ACHN (cell line): Measurements from ENCODE around the gene EXOSC6.
"Not testable (repeated sequence)": the region's sequence is repeated elsewhere in the genome, so short reads cannot be mapped to it uniquely, and the experiment has no call there.

Source experiments
- DNase-seq: peaks from one replicate; pipeline ENCODE4 v3.0.0-alpha.2; 2015
- in situ Hi-C: cut with HindIII; loops from 2 replicates; pipeline ENCODE4 v1.10.0; 2017; ENCODE audit warnings: low sequenced_read_pairs, low pct_ligation_motif_present, low pct_unique_long_range_greater_than_20kb

Gene EXOSC6

GRCh38 chr16:70206382-70206781, 45.4 kb downstream of the EXOSC6 start:
- DNase-seq, in situ Hi-C loops: not testable (repeated sequence)

DNA sequence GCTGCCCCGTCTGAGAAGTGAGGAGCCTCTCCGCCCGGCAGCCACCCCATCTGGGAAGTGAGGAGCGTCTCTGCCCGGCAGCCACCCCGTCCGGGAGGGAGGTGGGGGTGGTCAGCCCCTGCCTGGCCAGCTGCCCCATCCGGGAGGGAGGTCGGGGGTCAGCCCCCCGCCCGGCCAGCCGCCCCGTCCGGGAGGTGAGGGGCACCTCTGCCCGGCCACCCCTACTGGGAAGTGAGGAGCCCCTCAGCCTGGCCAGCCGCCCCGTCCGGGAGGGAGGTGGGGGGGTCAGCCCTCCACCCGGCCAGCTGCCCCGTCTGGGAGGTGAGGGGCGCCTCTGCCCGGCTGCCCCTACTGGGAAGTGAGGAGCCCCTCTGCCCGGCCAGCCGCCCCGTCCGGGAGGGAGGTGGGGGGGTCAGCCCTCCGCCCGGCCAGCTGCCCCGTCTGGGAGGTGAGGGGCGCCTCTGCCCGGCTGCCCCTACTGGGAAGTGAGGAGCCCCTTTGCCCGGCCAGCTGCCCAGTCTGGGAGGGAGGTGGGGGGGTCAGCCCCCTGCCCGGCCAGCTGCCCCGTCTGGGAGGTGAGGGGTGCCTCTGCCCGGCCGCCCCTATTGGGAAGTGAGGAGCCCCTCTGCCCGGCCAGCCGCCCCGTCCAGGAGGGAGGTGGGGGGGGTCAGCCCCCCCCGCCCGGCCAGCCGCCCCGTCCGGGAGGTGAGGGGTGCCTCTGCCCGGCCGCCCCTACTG, 46.9 kb downstream of the EXOSC6 start:
- in situ Hi-C loops, DNase-seq: not testable (repeated sequence)

- DNase-seq, in situ Hi-C loops: not testable (repeated sequence)
Observed at GRCh38 chr16:70204010-70204409, 47.7 kb downstream of the EXOSC6 start.

- DNase-seq, in situ Hi-C loops: not testable (repeated sequence)
Observed at GRCh38 chr16:70203508-70203907, 48.2 kb downstream of the EXOSC6 start.

- DNase-seq, in situ Hi-C loops: not testable (repeated sequence)
Observed at GRCh38 chr16:70200063-70200462, 51.7 kb downstream of the EXOSC6 start.

DNA sequence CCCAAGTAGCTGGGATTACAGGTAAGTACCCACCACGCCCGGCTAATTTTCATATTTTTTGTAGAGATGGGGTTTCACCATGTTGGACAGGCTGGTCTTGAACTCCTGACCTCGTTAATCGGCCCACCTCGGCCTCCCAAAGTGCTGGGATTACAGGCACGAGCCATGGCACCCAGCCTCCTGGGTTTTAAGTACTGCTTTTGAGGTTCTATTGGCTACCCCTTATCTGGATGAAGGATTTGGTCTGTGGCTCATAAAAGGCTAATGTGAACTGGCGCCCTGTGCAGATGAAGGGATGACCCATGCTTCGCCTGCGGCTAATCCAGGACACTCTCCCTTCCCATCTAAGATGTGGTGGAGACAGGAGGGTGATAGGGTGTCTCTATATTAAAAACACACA, 52.6 kb downstream of the EXOSC6 start:
- DNase-seq, in situ Hi-C loops: not testable (repeated sequence)

DNA sequence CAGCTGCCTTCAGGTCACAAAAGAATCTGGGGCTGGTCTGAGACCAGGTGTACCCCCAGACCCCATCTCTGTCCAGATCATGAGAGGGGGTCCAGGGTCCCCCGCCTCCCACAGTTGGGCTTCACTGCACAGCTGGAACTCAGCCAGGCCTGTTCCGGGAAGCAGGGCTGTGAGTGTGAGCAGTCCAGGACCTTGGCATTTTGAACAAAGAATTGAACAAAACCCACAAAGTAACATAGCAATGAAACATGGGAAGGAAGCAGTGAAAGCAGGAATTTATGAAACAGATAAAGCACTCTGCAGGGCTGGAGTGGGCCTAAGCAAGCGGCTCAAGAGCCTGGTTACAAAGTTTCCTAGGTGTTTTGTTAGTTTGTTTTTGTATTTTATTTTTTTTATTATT, 53.1 kb downstream of the EXOSC6 start:
- in situ Hi-C loops, DNase-seq: not testable (repeated sequence)

GRCh38 chr16:70198230-70198629, 53.5 kb downstream of the EXOSC6 start:
- DNase-seq, in situ Hi-C loops: not testable (repeated sequence)

GRCh38 chr16:70197611-70198010, 54.1 kb downstream of the EXOSC6 start:
- DNase-seq, in situ Hi-C loops: not testable (repeated sequence)
